SK-N-SH treated with all-trans-retinoic acid at 6 μM for 48 hours (cell line): Measurements from ENCODE around the gene GIPC1.
A peak's percentile ranks its signal among the peaks of the same experiment; 100 is the strongest.
"Not testable (repeated sequence)": the region's sequence is repeated elsewhere in the genome, so short reads cannot be mapped to it uniquely, and the experiment has no call there.

Experiments used
- ATAC-seq: fragments of 200-7000 bp; cut with Tn5 transposase; 3 replicates; pipeline ENCODE4 v1.9.1; 2020; ENCODE audit warnings: mild to moderate bottlenecking, moderate library complexity
- ARNTL ChIP-seq: fragments of 450-650 bp; formaldehyde crosslinking; IDR thresholded peaks from 2 replicates; pipeline ENCODE4 v1.5.0; 2020; ENCODE audit warnings: low read depth, mild to moderate bottlenecking, moderate library complexity, borderline replicate concordance
- BACH2 ChIP-seq: fragments of 250-450 bp; sonication (Bioruptor Pico); IDR thresholded peaks from 2 replicates; pipeline ENCODE4 v1.9.0; 2021; ENCODE audit warnings: mild to moderate bottlenecking, borderline replicate concordance
- CREB5 ChIP-seq: fragments of 250-450 bp; sonication (Bioruptor Pico); IDR thresholded peaks from 2 replicates; pipeline ENCODE4 v1.5.1; 2020; ENCODE audit warnings: low read depth, mild to moderate bottlenecking, moderate library complexity
- CSDC2 ChIP-seq: fragments of 250-450 bp; sonication (Bioruptor Pico); IDR thresholded peaks from 2 replicates; pipeline ENCODE4 v1.5.0; 2020; ENCODE audit warnings: mild to moderate bottlenecking, moderate library complexity
- CSRNP3 ChIP-seq: fragments of 250-450 bp; sonication (Bioruptor Pico); IDR thresholded peaks from 2 replicates; pipeline ENCODE4 v1.5.1; 2021; ENCODE audit warnings: mild to moderate bottlenecking, moderate library complexity
- ESRRG ChIP-seq: fragments of 250-450 bp; sonication (Bioruptor Pico); IDR thresholded peaks from 2 replicates; pipeline ENCODE4 v1.6.1; 2021; ENCODE audit warnings: mild to moderate bottlenecking
- GLIS3 ChIP-seq: fragments of 250-450 bp; sonication (Bioruptor Pico); IDR thresholded peaks from 2 replicates; pipeline ENCODE4 v1.5.0; 2020; ENCODE audit warnings: mild to moderate bottlenecking, moderate library complexity
- ISL1 ChIP-seq: fragments of 250-450 bp; sonication (Bioruptor Pico); IDR thresholded peaks from 2 replicates; pipeline ENCODE4 v2.1.2; 2022; ENCODE audit warnings: mild to moderate bottlenecking, moderate library complexity
- PPARA ChIP-seq: fragments of 250-450 bp; sonication (Bioruptor Pico); IDR thresholded peaks from 2 replicates; pipeline ENCODE4 v1.5.0; 2020; ENCODE audit warnings: mild to moderate bottlenecking, borderline replicate concordance
- RARB ChIP-seq: fragments of 250-450 bp; sonication (Bioruptor Pico); IDR thresholded peaks from 2 replicates; pipeline ENCODE4 v1.8.0; 2021; ENCODE audit warnings: mild to moderate bottlenecking, moderate library complexity
- SNAI2 ChIP-seq: fragments of 250-450 bp; sonication (Bioruptor Pico); IDR thresholded peaks from 2 replicates; pipeline ENCODE4 v1.5.0; 2020; ENCODE audit warnings: mild to moderate bottlenecking, moderate library complexity
- TCF4 ChIP-seq: fragments of 250-450 bp; sonication (Bioruptor Pico); IDR thresholded peaks from 2 replicates; pipeline ENCODE4 v1.8.0; 2021; ENCODE audit warnings: mild to moderate bottlenecking, moderate library complexity, borderline replicate concordance
- TOX ChIP-seq: fragments of 250-450 bp; sonication (Bioruptor Pico); IDR thresholded peaks from 2 replicates; pipeline ENCODE4 v1.8.0; 2021; ENCODE audit warnings: mild to moderate bottlenecking, moderate library complexity, borderline replicate concordance
- TSHZ2 ChIP-seq: fragments of 250-450 bp; sonication (Bioruptor Pico); IDR thresholded peaks from 2 replicates; pipeline ENCODE4 v1.5.0; 2020; ENCODE audit warnings: mild to moderate bottlenecking, moderate library complexity
- ZC3H10 ChIP-seq: fragments of 250-450 bp; sonication (Bioruptor Pico); IDR thresholded peaks from 2 replicates; pipeline ENCODE4 v1.5.1; 2021; ENCODE audit warnings: mild to moderate bottlenecking, moderate library complexity
- ZNF70 ChIP-seq: fragments of 450-650 bp; formaldehyde crosslinking; IDR thresholded peaks from 2 replicates; pipeline ENCODE4 v1.5.0; 2020; ENCODE audit warnings: mild to moderate bottlenecking, moderate library complexity
- TF ChIP-seq, protein P1 (sequence below): fragments of 250-450 bp; sonication (Bioruptor Pico); IDR thresholded peaks from 2 replicates; pipeline ENCODE4 v1.8.0; 2020; ENCODE audit warnings: mild to moderate bottlenecking, moderate library complexity, borderline replicate concordance
- TF ChIP-seq, protein P2 (sequence below): fragments of 250-450 bp; sonication (Bioruptor Pico); IDR thresholded peaks from 2 replicates; pipeline ENCODE4 v1.8.0; 2021; ENCODE audit warnings: low read depth, mild to moderate bottlenecking, moderate library complexity, borderline replicate concordance

The GIPC1 gene

DNA sequence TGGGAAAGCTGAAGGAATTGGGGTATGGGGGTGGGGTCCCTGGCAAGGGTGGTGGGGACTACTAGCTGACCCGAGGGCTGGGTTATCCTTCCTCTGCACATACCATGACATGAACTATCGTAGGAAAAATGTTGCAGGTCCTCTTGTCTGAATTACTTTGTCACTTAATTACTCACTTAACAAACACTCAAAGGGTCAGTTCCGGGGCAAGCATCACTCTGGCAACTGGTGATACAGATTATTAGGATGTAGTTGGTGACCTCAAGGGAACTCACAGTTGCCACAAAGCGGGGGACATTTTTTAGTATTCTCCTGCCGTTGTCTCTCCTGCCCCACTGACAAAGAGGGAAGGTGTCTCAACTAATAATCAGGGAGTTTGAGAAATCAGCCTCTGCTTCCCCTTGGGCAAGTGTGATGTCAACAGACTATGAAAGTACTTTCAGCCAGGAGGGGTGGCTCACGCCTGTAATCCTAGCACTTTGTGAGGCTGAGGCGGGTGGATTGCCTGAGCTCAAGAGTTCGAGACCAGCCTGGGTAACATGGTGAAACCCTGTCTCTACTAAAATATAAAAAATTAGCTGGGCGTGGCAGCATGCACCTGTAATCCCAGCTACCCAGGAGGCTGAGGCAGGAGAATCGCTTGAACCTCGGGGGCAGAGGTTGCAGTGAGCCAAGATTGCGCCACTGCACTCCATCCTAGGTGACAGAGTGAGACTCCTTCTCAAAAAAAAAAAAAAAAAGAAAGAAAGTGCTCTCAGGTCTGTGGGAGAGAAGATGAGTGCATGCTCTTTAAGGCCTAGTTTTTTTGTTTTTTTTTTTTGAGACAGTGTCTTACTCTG is 12.0 kb upstream of the GIPC1 start:
- no peak for TF ChIP-seq PPARA (CRISPR knock-in tag)
- TF ChIP-seq CSRNP3 (CRISPR knock-in tag) = no peak
- no peak for TF ChIP-seq TSHZ2 (CRISPR knock-in tag)
- TF ChIP-seq ZNF70 (CRISPR knock-in tag) = no peak
- no peak for TF ChIP-seq TOX (CRISPR knock-in tag)
- no peak for TF ChIP-seq SNAI2 (CRISPR knock-in tag)
- TF ChIP-seq RARB (CRISPR knock-in tag) = no peak
- no peak for TF ChIP-seq TCF4 (CRISPR knock-in tag)
- no peak for TF ChIP-seq BACH2 (CRISPR knock-in tag)
- no peak for TF ChIP-seq GLIS3 (CRISPR knock-in tag)
- no peak for TF ChIP-seq ZC3H10
- no peak for TF ChIP-seq CREB5 (CRISPR knock-in tag)
- no peak for TF ChIP-seq ARNTL (CRISPR knock-in tag)
- no peak for TF ChIP-seq CSDC2 (CRISPR knock-in tag)
- TF ChIP-seq, protein P1, sequence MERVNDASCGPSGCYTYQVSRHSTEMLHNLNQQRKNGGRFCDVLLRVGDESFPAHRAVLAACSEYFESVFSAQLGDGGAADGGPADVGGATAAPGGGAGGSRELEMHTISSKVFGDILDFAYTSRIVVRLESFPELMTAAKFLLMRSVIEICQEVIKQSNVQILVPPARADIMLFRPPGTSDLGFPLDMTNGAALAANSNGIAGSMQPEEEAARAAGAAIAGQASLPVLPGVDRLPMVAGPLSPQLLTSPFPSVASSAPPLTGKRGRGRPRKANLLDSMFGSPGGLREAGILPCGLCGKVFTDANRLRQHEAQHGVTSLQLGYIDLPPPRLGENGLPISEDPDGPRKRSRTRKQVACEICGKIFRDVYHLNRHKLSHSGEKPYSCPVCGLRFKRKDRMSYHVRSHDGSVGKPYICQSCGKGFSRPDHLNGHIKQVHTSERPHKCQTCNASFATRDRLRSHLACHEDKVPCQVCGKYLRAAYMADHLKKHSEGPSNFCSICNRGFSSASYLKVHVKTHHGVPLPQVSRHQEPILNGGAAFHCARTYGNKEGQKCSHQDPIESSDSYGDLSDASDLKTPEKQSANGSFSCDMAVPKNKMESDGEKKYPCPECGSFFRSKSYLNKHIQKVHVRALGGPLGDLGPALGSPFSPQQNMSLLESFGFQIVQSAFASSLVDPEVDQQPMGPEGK (CRISPR knock-in tag) = no peak
- TF ChIP-seq, protein P2, sequence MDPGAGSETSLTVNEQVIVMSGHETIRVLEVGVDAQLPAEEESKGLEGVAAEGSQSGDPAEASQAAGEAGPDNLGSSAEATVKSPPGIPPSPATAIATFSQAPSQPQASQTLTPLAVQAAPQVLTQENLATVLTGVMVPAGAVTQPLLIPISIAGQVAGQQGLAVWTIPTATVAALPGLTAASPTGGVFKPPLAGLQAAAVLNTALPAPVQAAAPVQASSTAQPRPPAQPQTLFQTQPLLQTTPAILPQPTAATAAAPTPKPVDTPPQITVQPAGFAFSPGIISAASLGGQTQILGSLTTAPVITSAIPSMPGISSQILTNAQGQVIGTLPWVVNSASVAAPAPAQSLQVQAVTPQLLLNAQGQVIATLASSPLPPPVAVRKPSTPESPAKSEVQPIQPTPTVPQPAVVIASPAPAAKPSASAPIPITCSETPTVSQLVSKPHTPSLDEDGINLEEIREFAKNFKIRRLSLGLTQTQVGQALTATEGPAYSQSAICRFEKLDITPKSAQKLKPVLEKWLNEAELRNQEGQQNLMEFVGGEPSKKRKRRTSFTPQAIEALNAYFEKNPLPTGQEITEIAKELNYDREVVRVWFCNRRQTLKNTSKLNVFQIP (CRISPR knock-in tag) = no peak
- no peak for TF ChIP-seq ISL1 (CRISPR knock-in tag)
- TF ChIP-seq ESRRG (CRISPR knock-in tag) = no peak
- ATAC-seq = peak; percentile 9; the same call in 2 of the 3 replicates

DNA sequence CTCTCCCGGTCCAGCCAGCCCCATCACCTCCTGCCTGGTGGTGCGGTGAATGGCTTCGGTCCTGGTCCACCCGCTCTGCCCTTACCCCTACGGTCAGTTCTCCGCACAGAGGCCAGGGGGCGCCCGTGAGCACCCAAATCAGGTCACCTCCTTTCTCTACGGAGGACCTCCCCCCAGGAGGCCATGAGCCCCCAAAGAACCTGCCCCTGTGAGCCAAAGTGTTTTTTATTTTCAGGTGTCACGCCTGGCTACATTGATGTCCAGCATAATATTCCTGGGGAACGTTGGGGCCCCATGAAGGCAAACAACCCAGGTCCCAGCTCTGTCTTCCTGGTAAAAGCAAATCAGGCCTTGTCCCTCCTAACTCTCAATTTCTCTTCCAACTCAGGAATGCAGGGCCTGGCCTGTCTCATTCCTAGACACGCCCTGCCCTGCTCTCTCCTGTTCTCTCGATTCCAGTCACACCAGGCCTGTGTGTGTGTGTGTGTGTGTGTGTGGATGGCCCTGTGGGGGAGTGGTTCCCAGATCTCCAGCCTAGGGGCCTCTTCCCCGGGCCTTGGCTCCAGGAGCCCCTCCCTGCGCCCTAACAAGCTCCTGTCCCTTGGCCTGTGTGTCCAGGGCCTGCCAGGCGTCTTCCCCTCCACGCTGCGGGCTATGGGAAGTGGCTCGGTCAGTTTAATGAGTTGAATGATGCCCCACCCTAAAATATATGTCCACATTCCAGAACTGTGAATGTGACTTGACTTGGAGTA is 9.7 kb upstream of the GIPC1 start:
- TF ChIP-seq, protein P1 (CRISPR knock-in tag) = no peak
- TF ChIP-seq, protein P2 (CRISPR knock-in tag) = no peak
- peak; percentile 78 for ATAC-seq

DNA sequence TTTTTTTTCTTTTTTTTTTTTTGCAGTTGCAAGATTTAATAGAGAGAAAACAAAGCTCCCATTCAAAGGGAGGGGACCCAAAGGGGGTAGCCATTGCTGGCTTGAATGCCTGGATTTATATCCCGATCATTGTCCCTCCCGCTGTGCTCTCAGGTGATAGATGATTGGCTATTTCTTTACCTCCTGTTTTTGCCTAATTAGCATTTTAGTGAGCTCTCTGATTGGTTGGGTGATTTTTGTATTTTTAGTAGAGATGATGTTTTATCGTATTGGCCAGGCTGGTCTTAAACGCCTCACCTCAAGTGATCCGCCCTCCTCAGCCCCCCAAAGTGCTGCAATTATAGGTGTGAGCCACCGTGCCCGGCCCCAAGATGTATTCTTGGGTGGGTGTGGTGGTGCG is 8.6 kb upstream of the GIPC1 start:
- ATAC-seq = not testable (repeated sequence)
